ENCODE data around the gene LPCAT1.

DNA sequence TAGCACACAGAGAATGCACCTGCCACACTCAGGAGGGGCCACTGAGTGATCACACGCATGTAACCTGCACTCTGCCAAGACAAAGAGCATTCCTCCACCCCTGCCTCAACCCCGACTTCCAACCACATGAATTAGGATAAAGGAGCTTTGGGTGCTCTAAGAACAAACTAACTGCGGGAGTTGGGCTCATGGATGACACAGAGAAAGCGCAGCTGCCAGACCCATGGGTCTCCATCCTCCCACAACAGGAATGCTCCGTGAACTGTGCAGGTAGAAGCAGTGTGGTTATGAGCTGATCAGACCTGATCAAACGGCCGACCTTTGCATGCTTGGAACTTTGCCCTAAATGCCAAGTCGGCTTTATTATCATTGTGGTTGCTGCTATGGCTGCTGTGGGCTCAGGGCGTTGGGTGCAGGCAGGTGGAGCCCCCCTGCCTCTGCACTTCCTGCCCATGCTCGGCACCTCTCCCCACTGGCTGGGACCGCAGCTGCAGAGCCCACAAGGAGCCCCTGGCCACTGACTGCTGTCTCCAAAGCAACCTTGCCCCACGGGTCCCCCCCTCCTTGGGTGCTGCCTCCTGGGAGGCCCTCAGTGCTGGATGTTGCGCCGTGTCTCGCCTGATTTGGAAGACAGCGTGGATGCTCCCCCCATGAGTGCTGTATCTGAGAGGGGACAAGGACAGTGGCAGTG lies 75.9 kb downstream of the LPCAT1 start:
- TF ChIP-seq CTCF (CRISPR knock-in tag; IDR thresholded peaks at IDR 0.05) (no peak), DMTF1 (CRISPR knock-in tag; IDR thresholded peaks at IDR 0.05) (no peak), PHF8 (CRISPR knock-in tag; IDR thresholded peaks at IDR 0.05) (no peak), MEIS2 (CRISPR knock-in tag; IDR thresholded peaks at IDR 0.05) (no peak), NRL (CRISPR knock-in tag; IDR thresholded peaks at IDR 0.05; ENCODE audit: borderline replicate concordance) (no peak), GFI1 (CRISPR knock-in tag; IDR thresholded peaks at IDR 0.05; ENCODE audit: borderline replicate concordance) (no peak), HMG20B (CRISPR knock-in tag; conservative IDR thresholded peaks at IDR 0.05) (no peak), JARID2 (CRISPR knock-in tag; IDR thresholded peaks at IDR 0.05; ENCODE audit: insufficient replicate concordance) (no peak), ARNT (IDR thresholded peaks at IDR 0.05) (no peak)

All from HepG2 (cell line).